PC-3 (cell line): ENCODE measurements around the gene COL9A1.

ENCODE experiments used
- CTCF ChIP-seq: fragments of 300-600 bp; sonication (generic); conservative IDR thresholded peaks from 2 replicates; pipeline ENCODE4 v1.5.1; 2017; ENCODE audit warnings: antibody characterized with exemption, low read depth, mild to moderate bottlenecking, low read length
- EZH2phosphoT487 ChIP-seq: fragments of 300-600 bp; sonication (generic); IDR thresholded peaks from 2 replicates; pipeline ENCODE4 v1.6.1; 2018; ENCODE audit warnings: mild to moderate bottlenecking, antibody characterized with exemption, low read length, borderline replicate concordance

- TF ChIP-seq EZH2phosphoT487 (no peak), CTCF (no peak)
Measured at GRCh38 chr6:70325009-70325408, 22.1 kb upstream of the COL9A1 start.
